A549 (cell line): ENCODE measurements around the gene CCDC90B. TPM values are rescaled to one million over a fixed set of nuclear protein-coding genes. Genes with fewer than 3 reads are reported as not detected.
A peak's percentile ranks its signal among the peaks of the same experiment; 100 is the strongest.

Source experiments
- ATAC-seq, 2 experiments: fragments of 200-7000 bp in 1 of 2; fragments of >200 bp in 1 of 2; cut with Nextera tagmentation in 1 of 2; cut with Tn5 transposase in 1 of 2; 3 replicates each; pipeline versions ENCODE4 v1.8.0 to v1.9.1; 2018 to 2020; ENCODE audit warnings: mild to moderate bottlenecking in 1 of 2, moderate library complexity in 1 of 2
- CTCF ChIA-PET: fragments of 300-600 bp; sonication (Branson Sonifier 250); formaldehyde crosslinking; extraction: SDS; loops from one replicate; lab custom pipeline; 2021; ENCODE audit warnings: antibody characterized with exemption, inconsistent platforms; lab: Yijun Ruan, JAX
- POLR2A ChIA-PET: fragments of 350-600 bp; formaldehyde crosslinking; extraction: SDS; loops from one replicate; lab custom pipeline; 2021; ENCODE audit warnings: antibody characterized with exemption, inconsistent platforms; lab: Yijun Ruan, JAX
- DNase-seq, 2 experiments: peaks; one replicate each; pipeline versions ENCODE4 v3.0.0 to v3.0.0-alpha.2; 2011 to 2016; ENCODE audit warnings: low read depth in 1 of 2, low spot score in 1 of 2
- FAIRE-seq: peaks from 2 replicates; lab custom pipeline; 2011; peaks lifted over from hg19 to GRCh38; lab: Jason Lieb, UNC
- H3K27ac ChIP-seq, 2 experiments: fragments of >200 bp; sonication (Bioruptor Twin); formaldehyde crosslinking; 3 replicates each; pipeline ENCODE4 v1.5.1; 2016 to 2017
- H3K4me1 ChIP-seq: fragments of >200 bp; sonication (Bioruptor Twin); formaldehyde crosslinking; 3 replicates; pipeline ENCODE4 v1.6.1; 2016
- H3K4me2 ChIP-seq: fragments of >200 bp; sonication (Bioruptor Twin); formaldehyde crosslinking; 3 replicates; pipeline ENCODE4 v1.6.1; 2016
- H3K4me3 ChIP-seq: fragments of >200 bp; sonication (Bioruptor Twin); formaldehyde crosslinking; 3 replicates; pipeline ENCODE4 v1.5.1; 2016
- H3K9me3 ChIP-seq: fragments of >200 bp; sonication (Bioruptor Twin); formaldehyde crosslinking; 3 replicates; pipeline ENCODE4 v1.6.1; 2016
- CEBPB ChIP-seq, 2 experiments: fragments of >200 bp in 1 of 2; sonication (Bioruptor Twin) in 1 of 2; formaldehyde crosslinking in 1 of 2; IDR thresholded peaks; 2 replicates each; pipeline ENCODE4 v1.6.1; 2012 to 2016
- EP300 ChIP-seq, 2 experiments: fragments of >200 bp; sonication (Bioruptor Twin); formaldehyde crosslinking; IDR thresholded peaks; 2 replicates in 1 of 2; 3 replicates in 1 of 2; pipeline ENCODE4 v1.6.1; 2016 to 2017
- FOSL2 ChIP-seq, 2 experiments: fragments of 450-650 bp in 1 of 2; fragments of >200 bp in 1 of 2; sonication (Bioruptor Twin) in 1 of 2; formaldehyde crosslinking; IDR thresholded peaks; 2 replicates each; pipeline versions ENCODE4 v1.5.0 to v1.6.1; 2016 to 2020; ENCODE audit warnings: mild to moderate bottlenecking in 1 of 2, moderate library complexity in 1 of 2
- FOXS1 ChIP-seq: fragments of 250-450 bp; sonication (Bioruptor Pico); IDR thresholded peaks from 2 replicates; pipeline ENCODE4 v1.5.0; 2020; ENCODE audit warnings: mild to moderate bottlenecking, moderate library complexity
- HEYL ChIP-seq: fragments of 250-450 bp; sonication (Bioruptor Pico); IDR thresholded peaks from 2 replicates; pipeline ENCODE4 v1.8.0; 2021; ENCODE audit warnings: mild to moderate bottlenecking, moderate library complexity
- JUNB ChIP-seq: fragments of >200 bp; sonication (Bioruptor Twin); formaldehyde crosslinking; IDR thresholded peaks from 2 replicates; pipeline ENCODE4 v1.6.1; 2016
- MAFK ChIP-seq: fragments of 450-650 bp; IDR thresholded peaks from 2 replicates; pipeline ENCODE4 v1.6.1; 2014; ENCODE audit not compliant: partially characterized antibody
- MAZ ChIP-seq: fragments of 150-350 bp; IDR thresholded peaks from 2 replicates; pipeline ENCODE4 v1.6.1; 2014; ENCODE audit warnings: antibody characterized with exemption, low read depth, low read length, borderline replicate concordance
- NFE2L2 ChIP-seq: fragments of 150-350 bp; conservative IDR thresholded peaks from 2 replicates; pipeline ENCODE4 v1.6.1; 2014; ENCODE audit warnings: low read length
- PHF8 ChIP-seq: fragments of 200-600 bp; sonication (generic); IDR thresholded peaks from 2 replicates; pipeline ENCODE4 v1.6.1; 2016; ENCODE audit warnings: low read depth, mild to moderate bottlenecking, antibody characterized with exemption, moderate library complexity, borderline replicate concordance
- POLR2A ChIP-seq: IDR thresholded peaks from 2 replicates; pipeline ENCODE4 v1.6.1; 2012; ENCODE audit warnings: mild to moderate bottlenecking, low read length
- SMC3 ChIP-seq: fragments of >200 bp; sonication (Bioruptor Twin); formaldehyde crosslinking; IDR thresholded peaks from 3 replicates; pipeline ENCODE4 v1.6.1; 2018; ENCODE audit warnings: inconsistent platforms
- ZFP36 ChIP-seq: fragments of 450-650 bp; IDR thresholded peaks from 2 replicates; pipeline ENCODE4 v1.6.1; 2014; ENCODE audit warnings: borderline replicate concordance; ENCODE audit not compliant: partially characterized antibody
- WGBS: methylation state at CpG from one replicate; pipeline ENCODE4 v1.1.6; 2017; ENCODE audit errors: missing lambda C conversion rate; 5-methylcytosine and 5-hydroxymethylcytosine counted together
- polyA plus RNA-seq, 4 experiments: library from polyadenylated mRNA; depleted of rRNA in 3 of 4; stranded (reverse); fragments of >200 nt; fragmentation: RNase III in 1 of 4; extraction: RNeasy Plus Mini Kit Qiagen cat#74134 plus additional on column Dnase treatment in 1 of 4; gene quantifications; 2 replicates in 3 of 4; 3 replicates in 1 of 4; pipeline ENCODE4 v1.2.3, GENCODE V29; 2011 to 2017
- TF ChIP-seq, protein P1 (sequence below): fragments of >200 bp; sonication (Bioruptor Twin); formaldehyde crosslinking; IDR thresholded peaks from 3 replicates; pipeline ENCODE4 v1.6.1; 2016
- TF ChIP-seq, protein P2 (sequence below): IDR thresholded peaks from 2 replicates; pipeline ENCODE4 v1.6.1; 2012; ENCODE audit warnings: low read depth, borderline replicate concordance
- TF ChIP-seq, protein P3 (sequence below): IDR thresholded peaks from 2 replicates; pipeline ENCODE4 v1.6.1; 2012
- TF ChIP-seq, protein P4 (sequence below): fragments of 450-650 bp; IDR thresholded peaks from 2 replicates; pipeline ENCODE4 v1.6.1; 2014; ENCODE audit warnings: antibody characterized with exemption
- TF ChIP-seq, protein P5 (sequence below): fragments of >200 bp; sonication (Bioruptor Twin); formaldehyde crosslinking; IDR thresholded peaks from 3 replicates; pipeline ENCODE4 v1.5.1; 2016
- TF ChIP-seq, protein P6 (sequence below): IDR thresholded peaks from 2 replicates; pipeline ENCODE4 v1.6.1; 2012
- TF ChIP-seq, protein P7 (sequence below): fragments of 200-600 bp; sonication (generic); IDR thresholded peaks from 2 replicates; pipeline ENCODE4 v1.6.1; 2016; ENCODE audit warnings: antibody characterized with exemption, mild to moderate bottlenecking, moderate library complexity

CCDC90B gene
- polyA plus RNA-seq, 2 of the 4 experiments (the other 2 are of a cell fraction), result 63.7 to 80.5 TPM

DNA sequence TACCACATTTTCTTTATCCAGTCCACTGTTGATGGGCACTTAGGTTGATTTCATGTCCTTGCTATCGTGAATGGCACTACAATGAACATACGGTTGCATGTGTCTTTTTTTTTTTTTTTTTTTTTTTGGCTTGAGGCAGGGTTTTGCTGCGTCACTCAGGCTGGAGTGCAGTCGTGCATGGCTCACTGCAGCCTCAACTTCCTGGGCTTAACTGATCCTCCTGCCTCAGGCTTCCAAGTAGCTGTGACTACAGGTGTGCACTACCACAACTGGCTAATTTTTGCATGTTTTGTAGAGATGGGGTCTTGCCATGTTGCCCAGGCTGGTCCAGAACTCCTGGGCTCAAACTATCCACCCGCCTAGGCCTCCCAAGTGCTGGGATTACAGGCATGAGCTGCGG is 1.5 kb upstream of the CCDC90B start:
- ChIA-PET POLR2A (no interaction called here), CTCF (interaction anchor here (1.0 to 1.3 kb wide), 2 partner anchors 38 to 532 kb away, joined by 3 to 4 read pairs; no protein-coding TSS in a partner anchor)
- no peak for FAIRE-seq

DNA sequence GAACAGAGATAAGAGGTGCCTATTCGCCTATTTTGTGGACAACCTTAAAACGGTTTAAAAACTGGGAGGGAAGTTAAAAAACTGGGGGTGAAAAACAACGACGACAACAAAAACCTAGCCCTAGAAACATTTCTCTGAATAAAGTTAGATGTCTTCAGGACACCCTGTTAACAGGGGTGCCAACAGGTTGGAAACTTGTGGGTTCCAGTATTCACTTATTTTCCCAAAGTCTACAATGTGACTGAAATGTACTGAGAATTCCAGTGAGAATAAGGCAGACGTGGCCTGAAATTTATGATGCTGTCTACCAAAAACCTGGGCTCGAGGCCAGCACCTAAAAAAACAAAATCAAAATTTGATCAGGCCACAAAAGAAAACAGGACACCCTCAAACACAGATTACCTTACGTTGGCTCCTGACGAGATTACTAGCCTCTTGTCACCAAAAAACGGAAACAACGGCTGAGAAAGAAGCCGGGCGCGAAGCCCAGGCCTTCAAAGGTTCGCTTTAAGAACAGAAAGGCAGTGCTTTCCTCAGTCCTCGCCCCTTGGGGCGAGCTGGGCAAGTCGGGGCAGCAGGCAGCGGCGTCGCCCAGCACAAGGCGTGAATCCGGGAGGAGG is 906 bp downstream of the CCDC90B start:
- Histone ChIP-seq H3K4me1 (peaks cover 7% of the 10 kb centered on the region; the same call in 2 of the 3 replicates), H3K4me3 (peak overlapping the region; percentile 81), H3K27ac (peak overlapping the region; percentile 93 to 95)
- DNase-seq, result no peak
- WGBS, result 4% methylated on average over 14 of the region's 22 CpGs
- POLR2A ChIA-PET, result interaction anchor here (0.5 to 2.6 kb wide), 14 partner anchors 9 to 535 kb away, joined by 3 to 34 read pairs (median 5); partner anchors contain the start of genes ANKRD42, DDIAS, PCF11 and PRCP
- peak in 1 of 2 experiments; percentile 82; a peak in 4 of 6 replicates for ATAC-seq
- no peak for TF ChIP-seq NFE2L2
- TF ChIP-seq, protein P1, sequence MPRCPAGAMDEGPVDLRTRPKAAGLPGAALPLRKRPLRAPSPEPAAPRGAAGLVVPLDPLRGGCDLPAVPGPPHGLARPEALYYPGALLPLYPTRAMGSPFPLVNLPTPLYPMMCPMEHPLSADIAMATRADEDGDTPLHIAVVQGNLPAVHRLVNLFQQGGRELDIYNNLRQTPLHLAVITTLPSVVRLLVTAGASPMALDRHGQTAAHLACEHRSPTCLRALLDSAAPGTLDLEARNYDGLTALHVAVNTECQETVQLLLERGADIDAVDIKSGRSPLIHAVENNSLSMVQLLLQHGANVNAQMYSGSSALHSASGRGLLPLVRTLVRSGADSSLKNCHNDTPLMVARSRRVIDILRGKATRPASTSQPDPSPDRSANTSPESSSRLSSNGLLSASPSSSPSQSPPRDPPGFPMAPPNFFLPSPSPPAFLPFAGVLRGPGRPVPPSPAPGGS, result no peak
- no peak for TF ChIP-seq ZFP36
- TF ChIP-seq, protein P2, sequence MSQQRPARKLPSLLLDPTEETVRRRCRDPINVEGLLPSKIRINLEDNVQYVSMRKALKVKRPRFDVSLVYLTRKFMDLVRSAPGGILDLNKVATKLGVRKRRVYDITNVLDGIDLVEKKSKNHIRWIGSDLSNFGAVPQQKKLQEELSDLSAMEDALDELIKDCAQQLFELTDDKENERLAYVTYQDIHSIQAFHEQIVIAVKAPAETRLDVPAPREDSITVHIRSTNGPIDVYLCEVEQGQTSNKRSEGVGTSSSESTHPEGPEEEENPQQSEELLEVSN, result peak; percentile 70; the same call in 1 of the 2 replicates
- TF ChIP-seq, protein P3, sequence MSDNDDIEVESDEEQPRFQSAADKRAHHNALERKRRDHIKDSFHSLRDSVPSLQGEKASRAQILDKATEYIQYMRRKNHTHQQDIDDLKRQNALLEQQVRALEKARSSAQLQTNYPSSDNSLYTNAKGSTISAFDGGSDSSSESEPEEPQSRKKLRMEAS, result peak; percentile 71; the same call in 1 of the 2 replicates
- TF ChIP-seq, all 56 proteins: peak for 2
- no peak for FAIRE-seq
- Histone ChIP-seq H3K9me3 (no peaks in the 10 kb centered on the region), H3K4me2 (peak overlapping the region; percentile 96)
- CTCF ChIA-PET, result interaction anchor here (0.9 to 1.2 kb wide), 2 partner anchors 9 to 10 kb away, joined by 3 to 4 read pairs; no protein-coding TSS in a partner anchor

More for the DNA sequence above, 1.5 kb upstream of the CCDC90B start:
- Histone ChIP-seq H3K4me3 (no peak overlapping the region), H3K9me3 (no peaks in the 10 kb centered on the region)
- 89% methylated on average over 6 of the region's 6 CpGs for WGBS
- no peak for ATAC-seq
- TF ChIP-seq ZFP36 (no peak), FOSL2 (IDR thresholded peaks at IDR 0.05) (no peak), FOSL2 (CRISPR knock-in tag; IDR thresholded peaks at IDR 0.05) (no peak)
- TF ChIP-seq, protein P4, sequence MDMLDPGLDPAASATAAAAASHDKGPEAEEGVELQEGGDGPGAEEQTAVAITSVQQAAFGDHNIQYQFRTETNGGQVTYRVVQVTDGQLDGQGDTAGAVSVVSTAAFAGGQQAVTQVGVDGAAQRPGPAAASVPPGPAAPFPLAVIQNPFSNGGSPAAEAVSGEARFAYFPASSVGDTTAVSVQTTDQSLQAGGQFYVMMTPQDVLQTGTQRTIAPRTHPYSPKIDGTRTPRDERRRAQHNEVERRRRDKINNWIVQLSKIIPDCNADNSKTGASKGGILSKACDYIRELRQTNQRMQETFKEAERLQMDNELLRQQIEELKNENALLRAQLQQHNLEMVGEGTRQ, result no peak
- TF ChIP-seq, all 56 proteins: peak for 0
- Histone ChIP-seq H3K4me1 (peaks cover 7% of the 10 kb centered on the region; the same call in 2 of the 3 replicates), H3K4me2 (no peak overlapping the region), H3K27ac (no peak overlapping the region)
- no peak for DNase-seq

DNA sequence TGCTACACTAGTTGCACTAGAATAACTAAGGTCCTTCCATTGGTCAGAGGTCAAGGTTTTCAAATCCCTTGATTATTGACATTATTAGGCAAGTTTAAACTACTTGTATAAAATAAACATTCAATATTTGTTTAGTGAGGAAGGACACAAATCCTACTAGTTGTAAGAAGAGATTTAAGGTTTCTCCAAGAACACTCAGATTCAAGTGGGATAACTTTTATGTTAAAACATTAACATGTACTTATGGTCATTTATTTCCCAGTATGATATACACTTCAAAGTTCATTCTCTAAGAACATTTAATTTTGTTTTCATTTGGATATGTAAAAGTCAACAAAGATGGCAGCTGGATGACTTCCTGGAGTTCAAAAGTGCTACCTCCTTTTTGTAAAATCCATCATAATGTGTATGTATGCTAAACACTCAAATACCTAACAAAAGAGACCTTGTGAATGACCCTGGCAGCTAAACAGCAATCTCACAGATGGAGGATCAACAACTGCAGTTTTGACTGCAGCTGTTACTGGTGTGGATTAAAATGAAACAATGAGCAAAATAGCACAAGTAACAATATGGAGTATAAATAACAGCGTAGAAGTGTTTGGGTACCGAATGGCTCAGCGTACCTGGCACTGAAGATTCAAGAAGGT is 1.5 kb downstream of the CCDC90B start:
- ChIA-PET CTCF (interaction anchor here (0.6 to 1.7 kb wide), 3 partner anchors 8 to 535 kb away, joined by 3 to 5 read pairs (median 3); no protein-coding TSS in a partner anchor), POLR2A (interaction anchor here (0.6 to 2.6 kb wide), 2 partner anchors 44 to 384 kb away, joined by 11 to 34 read pairs; partner anchors contain the start of genes DDIAS and PRCP)
- ATAC-seq, result no peak
- TF ChIP-seq MAFK, result no peak
- TF ChIP-seq, protein P5, sequence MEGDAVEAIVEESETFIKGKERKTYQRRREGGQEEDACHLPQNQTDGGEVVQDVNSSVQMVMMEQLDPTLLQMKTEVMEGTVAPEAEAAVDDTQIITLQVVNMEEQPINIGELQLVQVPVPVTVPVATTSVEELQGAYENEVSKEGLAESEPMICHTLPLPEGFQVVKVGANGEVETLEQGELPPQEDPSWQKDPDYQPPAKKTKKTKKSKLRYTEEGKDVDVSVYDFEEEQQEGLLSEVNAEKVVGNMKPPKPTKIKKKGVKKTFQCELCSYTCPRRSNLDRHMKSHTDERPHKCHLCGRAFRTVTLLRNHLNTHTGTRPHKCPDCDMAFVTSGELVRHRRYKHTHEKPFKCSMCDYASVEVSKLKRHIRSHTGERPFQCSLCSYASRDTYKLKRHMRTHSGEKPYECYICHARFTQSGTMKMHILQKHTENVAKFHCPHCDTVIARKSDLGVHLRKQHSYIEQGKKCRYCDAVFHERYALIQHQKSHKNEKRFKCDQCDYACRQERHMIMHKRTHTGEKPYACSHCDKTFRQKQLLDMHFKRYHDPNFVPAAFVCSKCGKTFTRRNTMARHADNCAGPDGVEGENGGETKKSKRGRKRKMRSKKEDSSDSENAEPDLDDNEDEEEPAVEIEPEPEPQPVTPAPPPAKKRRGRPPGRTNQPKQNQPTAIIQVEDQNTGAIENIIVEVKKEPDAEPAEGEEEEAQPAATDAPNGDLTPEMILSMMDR, result no peak
- TF ChIP-seq, protein P6, sequence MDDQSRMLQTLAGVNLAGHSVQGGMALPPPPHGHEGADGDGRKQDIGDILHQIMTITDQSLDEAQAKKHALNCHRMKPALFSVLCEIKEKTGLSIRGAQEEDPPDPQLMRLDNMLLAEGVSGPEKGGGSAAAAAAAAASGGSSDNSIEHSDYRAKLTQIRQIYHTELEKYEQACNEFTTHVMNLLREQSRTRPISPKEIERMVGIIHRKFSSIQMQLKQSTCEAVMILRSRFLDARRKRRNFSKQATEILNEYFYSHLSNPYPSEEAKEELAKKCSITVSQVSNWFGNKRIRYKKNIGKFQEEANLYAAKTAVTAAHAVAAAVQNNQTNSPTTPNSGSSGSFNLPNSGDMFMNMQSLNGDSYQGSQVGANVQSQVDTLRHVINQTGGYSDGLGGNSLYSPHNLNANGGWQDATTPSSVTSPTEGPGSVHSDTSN, result no peak
- TF ChIP-seq HEYL (CRISPR knock-in tag), result no peak
- TF ChIP-seq, protein P7, sequence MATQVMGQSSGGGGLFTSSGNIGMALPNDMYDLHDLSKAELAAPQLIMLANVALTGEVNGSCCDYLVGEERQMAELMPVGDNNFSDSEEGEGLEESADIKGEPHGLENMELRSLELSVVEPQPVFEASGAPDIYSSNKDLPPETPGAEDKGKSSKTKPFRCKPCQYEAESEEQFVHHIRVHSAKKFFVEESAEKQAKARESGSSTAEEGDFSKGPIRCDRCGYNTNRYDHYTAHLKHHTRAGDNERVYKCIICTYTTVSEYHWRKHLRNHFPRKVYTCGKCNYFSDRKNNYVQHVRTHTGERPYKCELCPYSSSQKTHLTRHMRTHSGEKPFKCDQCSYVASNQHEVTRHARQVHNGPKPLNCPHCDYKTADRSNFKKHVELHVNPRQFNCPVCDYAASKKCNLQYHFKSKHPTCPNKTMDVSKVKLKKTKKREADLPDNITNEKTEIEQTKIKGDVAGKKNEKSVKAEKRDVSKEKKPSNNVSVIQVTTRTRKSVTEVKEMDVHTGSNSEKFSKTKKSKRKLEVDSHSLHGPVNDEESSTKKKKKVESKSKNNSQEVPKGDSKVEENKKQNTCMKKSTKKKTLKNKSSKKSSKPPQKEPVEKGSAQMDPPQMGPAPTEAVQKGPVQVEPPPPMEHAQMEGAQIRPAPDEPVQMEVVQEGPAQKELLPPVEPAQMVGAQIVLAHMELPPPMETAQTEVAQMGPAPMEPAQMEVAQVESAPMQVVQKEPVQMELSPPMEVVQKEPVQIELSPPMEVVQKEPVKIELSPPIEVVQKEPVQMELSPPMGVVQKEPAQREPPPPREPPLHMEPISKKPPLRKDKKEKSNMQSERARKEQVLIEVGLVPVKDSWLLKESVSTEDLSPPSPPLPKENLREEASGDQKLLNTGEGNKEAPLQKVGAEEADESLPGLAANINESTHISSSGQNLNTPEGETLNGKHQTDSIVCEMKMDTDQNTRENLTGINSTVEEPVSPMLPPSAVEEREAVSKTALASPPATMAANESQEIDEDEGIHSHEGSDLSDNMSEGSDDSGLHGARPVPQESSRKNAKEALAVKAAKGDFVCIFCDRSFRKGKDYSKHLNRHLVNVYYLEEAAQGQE, result no peak
- no peak for TF ChIP-seq JUNB
- TF ChIP-seq SMC3, result no peak
- TF ChIP-seq NFE2L2, result no peak
- no peak for TF ChIP-seq CEBPB (IDR thresholded peaks at IDR 0.05)
- TF ChIP-seq EP300 (IDR thresholded peaks at IDR 0.05), result no peak
- TF ChIP-seq FOXS1, result no peak
- no peak for TF ChIP-seq POLR2A
- no peak for TF ChIP-seq MAZ
- TF ChIP-seq PHF8, result no peak
- TF ChIP-seq ZFP36, result no peak

More for the DNA sequence above, 1.5 kb downstream of the CCDC90B start:
- Histone ChIP-seq H3K4me2 (peak overlapping the region; percentile 96), H3K27ac (peak overlapping the region; percentile 93 to 95), H3K4me3 (peak overlapping the region; percentile 81), H3K4me1 (peaks cover 7% of the 10 kb centered on the region; the same call in 2 of the 3 replicates), H3K9me3 (no peaks in the 10 kb centered on the region)
- 12% methylated on average over 3 of the region's 3 CpGs for WGBS
- FAIRE-seq (no peak), DNase-seq (no peak)
